Measurements from ENCODE around the gene SORL1.

- TF ChIP-seq TAF1 (IDR thresholded peaks at IDR 0.05; ENCODE audit: borderline replicate concordance, low read depth, low read length) (no peak), POLR2A (IDR thresholded peaks at IDR 0.05; ENCODE audit: low read depth, low read length) (no peak)
These were observed 9.7 kb downstream of the SORL1 start for GRCh38 chr11:121461843-121462242.
